Peyer's patch (tissue), 4 donors: ENCODE data around the gene CRTC1.

Experiments
- CTCF ChIP-seq, 6 experiments: fragments of 450-650 bp in 4 of 6; fragments of 200-600 bp in 2 of 6; sonication (generic) in 1 of 6; IDR thresholded peaks; one replicate each; pipeline ENCODE4 v1.5.1; 2017 to 2019; ENCODE audit warnings: antibody characterized with exemption in 6 of 6, mild to moderate bottlenecking in 3 of 6, moderate library complexity in 1 of 6
- POLR2A ChIP-seq, 2 donors: fragments of 450-650 bp; IDR thresholded peaks; one replicate each; pipeline ENCODE4 v1.5.1; 2017; ENCODE audit warnings: antibody characterized with exemption in 2 of 2, mild to moderate bottlenecking in 2 of 2, moderate library complexity in 2 of 2

- TF ChIP-seq CTCF (IDR thresholded peaks at IDR 0.05) (peak in 1 of 6 experiments; percentile 3), POLR2A (IDR thresholded peaks at IDR 0.05) (no peak)
Measured at GRCh38 chr19:18762125-18763023, 78.9 kb downstream of the CRTC1 start.
